DOHH2 (cell line): ENCODE results near the gene TRIM37.

Experiments
- EZH2phosphoT487 ChIP-seq: fragments of 200-600 bp; sonication (generic); IDR thresholded peaks from 2 replicates; pipeline ENCODE4 v1.6.1; 2017; ENCODE audit warnings: borderline replicate concordance, mild to moderate bottlenecking, antibody characterized with exemption, low read length, moderate library complexity, mixed read lengths
- TF ChIP-seq, protein P1 (sequence below): fragments of 200-600 bp; sonication (generic); IDR thresholded peaks from one replicate; pipeline ENCODE4 v1.5.1; 2014; ENCODE audit warnings: antibody characterized with exemption, mild to moderate bottlenecking, low read depth, low read length; ENCODE audit not compliant: poor library complexity, severe bottlenecking

GRCh38 chr17:59141860-59142259 is 35.2 kb upstream of the TRIM37 start:
- TF ChIP-seq, protein P1, sequence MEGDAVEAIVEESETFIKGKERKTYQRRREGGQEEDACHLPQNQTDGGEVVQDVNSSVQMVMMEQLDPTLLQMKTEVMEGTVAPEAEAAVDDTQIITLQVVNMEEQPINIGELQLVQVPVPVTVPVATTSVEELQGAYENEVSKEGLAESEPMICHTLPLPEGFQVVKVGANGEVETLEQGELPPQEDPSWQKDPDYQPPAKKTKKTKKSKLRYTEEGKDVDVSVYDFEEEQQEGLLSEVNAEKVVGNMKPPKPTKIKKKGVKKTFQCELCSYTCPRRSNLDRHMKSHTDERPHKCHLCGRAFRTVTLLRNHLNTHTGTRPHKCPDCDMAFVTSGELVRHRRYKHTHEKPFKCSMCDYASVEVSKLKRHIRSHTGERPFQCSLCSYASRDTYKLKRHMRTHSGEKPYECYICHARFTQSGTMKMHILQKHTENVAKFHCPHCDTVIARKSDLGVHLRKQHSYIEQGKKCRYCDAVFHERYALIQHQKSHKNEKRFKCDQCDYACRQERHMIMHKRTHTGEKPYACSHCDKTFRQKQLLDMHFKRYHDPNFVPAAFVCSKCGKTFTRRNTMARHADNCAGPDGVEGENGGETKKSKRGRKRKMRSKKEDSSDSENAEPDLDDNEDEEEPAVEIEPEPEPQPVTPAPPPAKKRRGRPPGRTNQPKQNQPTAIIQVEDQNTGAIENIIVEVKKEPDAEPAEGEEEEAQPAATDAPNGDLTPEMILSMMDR, result no peak
- no peak for TF ChIP-seq EZH2phosphoT487
